ENCODE measurements around the gene LCTL. TPM values are rescaled to one million over a fixed set of nuclear protein-coding genes. Genes with fewer than 3 reads are reported as not detected.

LCTL gene
- total RNA-seq, 1 donor from 2014 or later, result 12.8 TPM

GRCh38 chr15:66498501-66499386, 67.1 kb downstream of the LCTL start:
- peak overlapping the region; percentile 92 for H3K27ac Mint-ChIP-seq (ENCODE audit: unreplicated experiment)
- Histone ChIP-seq H3K4me2 (ENCODE audit: low read length) (peak overlapping the region; percentile 99), H3K27ac (ENCODE audit: low read depth, low read length) (no peak overlapping the region), H3K4me1 (ENCODE audit: insufficient read depth, low read length) (peaks cover 21% of the 10 kb centered on the region), H3K27me3 (ENCODE audit: insufficient read depth, low read length) (no peaks in the 10 kb centered on the region), H3K4me3 (ENCODE audit: insufficient read depth, low read depth, low read length) (no peak overlapping the region), H2AFZ (ENCODE audit: low read depth, low read length) (no peak overlapping the region), H3K79me2 (ENCODE audit: insufficient read depth, low read length) (peaks cover 57% of the 10 kb centered on the region), H3K9ac (ENCODE audit: low read length) (peak overlapping the region; percentile 7), H4K20me1 (ENCODE audit: insufficient read depth, low read length) (peaks cover 60% of the 10 kb centered on the region), H3K9me3 (ENCODE audit: insufficient read depth, low read depth, low read length) (no peaks in the 10 kb centered on the region), H3K36me3 (ENCODE audit: insufficient read depth, low read length) (peaks cover 68% of the 10 kb centered on the region)
- TF ChIP-seq EZH2 (IDR thresholded peaks at IDR 0.05; ENCODE audit: insufficient read depth, low read length), result no peak
- TF ChIP-seq, protein P1, sequence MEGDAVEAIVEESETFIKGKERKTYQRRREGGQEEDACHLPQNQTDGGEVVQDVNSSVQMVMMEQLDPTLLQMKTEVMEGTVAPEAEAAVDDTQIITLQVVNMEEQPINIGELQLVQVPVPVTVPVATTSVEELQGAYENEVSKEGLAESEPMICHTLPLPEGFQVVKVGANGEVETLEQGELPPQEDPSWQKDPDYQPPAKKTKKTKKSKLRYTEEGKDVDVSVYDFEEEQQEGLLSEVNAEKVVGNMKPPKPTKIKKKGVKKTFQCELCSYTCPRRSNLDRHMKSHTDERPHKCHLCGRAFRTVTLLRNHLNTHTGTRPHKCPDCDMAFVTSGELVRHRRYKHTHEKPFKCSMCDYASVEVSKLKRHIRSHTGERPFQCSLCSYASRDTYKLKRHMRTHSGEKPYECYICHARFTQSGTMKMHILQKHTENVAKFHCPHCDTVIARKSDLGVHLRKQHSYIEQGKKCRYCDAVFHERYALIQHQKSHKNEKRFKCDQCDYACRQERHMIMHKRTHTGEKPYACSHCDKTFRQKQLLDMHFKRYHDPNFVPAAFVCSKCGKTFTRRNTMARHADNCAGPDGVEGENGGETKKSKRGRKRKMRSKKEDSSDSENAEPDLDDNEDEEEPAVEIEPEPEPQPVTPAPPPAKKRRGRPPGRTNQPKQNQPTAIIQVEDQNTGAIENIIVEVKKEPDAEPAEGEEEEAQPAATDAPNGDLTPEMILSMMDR (IDR thresholded peaks at IDR 0.05; ENCODE audit: insufficient read depth, low read depth, low read length), result peak; percentile 37
- peak overlapping the region; percentile 34 for H3K4me3 Mint-ChIP-seq (ENCODE audit: unreplicated experiment)
- H3K36me3 Mint-ChIP-seq (ENCODE audit: low read depth, unreplicated experiment), result peaks cover 24% of the 10 kb centered on the region
- H3K9me3 Mint-ChIP-seq (ENCODE audit: unreplicated experiment), result no peaks in the 10 kb centered on the region
- DNase-seq (ENCODE audit: low read depth) (peak; percentile 6), FAIRE-seq (no peak)
- H3K27me3 Mint-ChIP-seq (ENCODE audit: low read depth, unreplicated experiment), result no peaks in the 10 kb centered on the region
- peaks cover 31% of the 10 kb centered on the region for H3K4me1 Mint-ChIP-seq (ENCODE audit: low read depth, unreplicated experiment)

Other genes starting within 250 kb of the LCTL start
- 3.9 and 5.6 TPM in 2 replicates for gene TIPIN, start 209.3 kb downstream of the LCTL start, total RNA-seq
- 62.4 and 66.5 TPM in 2 replicates for gene MAP2K1, start 179.1 kb downstream of the LCTL start, total RNA-seq
- 11.5 and 12.7 TPM in 2 replicates for gene SNAPC5, start 68.2 kb downstream of the LCTL start, total RNA-seq
- 2,056 and 2,248 TPM in 2 replicates for gene RPL4, start 61.1 kb downstream of the LCTL start, total RNA-seq
- gene ZWILCH, start 60.7 kb downstream of the LCTL start, total RNA-seq, result 15.5 and 18.1 TPM in 2 replicates
- gene SMAD6, start 136.2 kb upstream of the LCTL start, total RNA-seq, result 2.7 and 4.0 TPM in 2 replicates